Activated CD8-positive, alpha-beta memory T cell treated with anti-CD3 and anti-CD28 coated beads, Interleukin-2, amount 10 ng/mL, durations not matched to agents 7 days and 5 days (primary cell): ENCODE measurements around the gene FOSL2. TPM values are rescaled to one million over a fixed set of nuclear protein-coding genes. Genes with fewer than 3 reads are reported as not detected.

Experiments
- ATAC-seq: fragments of 150-1000 bp; cut with Tn5 transposase; one replicate; pipeline ENCODE4 v1.10.0; 2021; ENCODE audit warnings: moderate library complexity
- CTCF ChIA-PET: fragments of 350-600 bp; sonication (Branson Sonifier 250); formaldehyde crosslinking; loops from one replicate; lab custom pipeline; 2021; ENCODE audit warnings: antibody characterized with exemption; lab: Charles Lee
- DNase-seq: peaks from one replicate; pipeline ENCODE4 v3.0.0-alpha.2; 2020
- H3K27ac Mint-ChIP-seq: one replicate; pipeline ENCODE4 v1.8.0; 2021; ENCODE audit warnings: mild to moderate bottlenecking, mixed read lengths
- H3K27me3 Mint-ChIP-seq: one replicate; pipeline ENCODE4 v1.8.0; 2021; ENCODE audit warnings: mixed read lengths
- H3K36me3 Mint-ChIP-seq: one replicate; pipeline ENCODE4 v1.8.0; 2021; ENCODE audit warnings: mild to moderate bottlenecking, mixed read lengths
- H3K4me1 Mint-ChIP-seq: one replicate; pipeline ENCODE4 v1.8.0; 2021; ENCODE audit warnings: mixed read lengths
- H3K4me3 Mint-ChIP-seq: one replicate; pipeline ENCODE4 v1.8.0; 2021; ENCODE audit warnings: mild to moderate bottlenecking, moderate library complexity, mixed read lengths
- H3K9me3 Mint-ChIP-seq: one replicate; pipeline ENCODE4 v1.8.0; 2022; ENCODE audit warnings: low read depth, mixed read lengths
- total RNA-seq, 2 experiments: library from RNA; stranded (reverse); gene quantifications; one replicate each; pipeline ENCODE4 v1.2.3, GENCODE V29; 2021

The FOSL2 gene
- total RNA-seq, 2 experiments from 2014 or later: 56.2 to 75.7 TPM

- CTCF ChIA-PET: interaction anchor here (1.3 to 2.3 kb wide), 4 partner anchors 12 to 606 kb away, joined by 3 to 11 read pairs (median 8); no protein-coding TSS in a partner anchor
- H3K4me1 Mint-ChIP-seq: peaks cover 63% of the 10 kb centered on the region
- DNase-seq (no peak), ATAC-seq (no peak)
- H3K27ac Mint-ChIP-seq: peak overlapping the region; percentile 94
- H3K9me3 Mint-ChIP-seq: no peaks in the 10 kb centered on the region
- H3K36me3 Mint-ChIP-seq: no peaks in the 10 kb centered on the region
- no peak overlapping the region for H3K4me3 Mint-ChIP-seq
- no peaks in the 10 kb centered on the region for H3K27me3 Mint-ChIP-seq
These were observed 32.5 kb upstream of the FOSL2 start for GRCh38 chr2:28360058-28360717.

GRCh38 chr2:28360718-28361293, 31.9 kb upstream of the FOSL2 start:
- DNase-seq (no peak), ATAC-seq (no peak)
- Mint-ChIP-seq H3K27ac (peak overlapping the region; percentile 94), H3K4me1 (peaks cover 69% of the 10 kb centered on the region), H3K36me3 (no peaks in the 10 kb centered on the region), H3K4me3 (no peak overlapping the region), H3K27me3 (no peaks in the 10 kb centered on the region), H3K9me3 (no peaks in the 10 kb centered on the region)
- CTCF ChIA-PET: interaction anchor here (1.3 to 2.3 kb wide), 3 partner anchors 13 to 607 kb away, joined by 3 to 11 read pairs (median 11); no protein-coding TSS in a partner anchor

- Mint-ChIP-seq H3K4me3 (no peak overlapping the region), H3K36me3 (no peaks in the 10 kb centered on the region), H3K9me3 (no peaks in the 10 kb centered on the region), H3K27me3 (no peaks in the 10 kb centered on the region), H3K4me1 (peaks cover 82% of the 10 kb centered on the region), H3K27ac (no peak overlapping the region)
- CTCF ChIA-PET: interaction anchor here (1.1 to 1.3 kb wide), 2 partner anchors 20 to 29 kb away, joined by 3 to 4 read pairs; no protein-coding TSS in a partner anchor
- no peak for DNase-seq
- ATAC-seq: no peak
These were observed 30.5 kb upstream of the FOSL2 start for GRCh38 chr2:28361991-28362710.

- CTCF ChIA-PET: interaction anchor here (1.3 kb wide), 1 partner anchor 19 kb away, joined by 4 read pairs; no protein-coding TSS in a partner anchor
- Mint-ChIP-seq H3K27ac (no peak overlapping the region), H3K4me3 (no peak overlapping the region), H3K9me3 (no peaks in the 10 kb centered on the region), H3K4me1 (peaks cover 87% of the 10 kb centered on the region), H3K27me3 (no peaks in the 10 kb centered on the region), H3K36me3 (no peaks in the 10 kb centered on the region)
- no peak for DNase-seq
- no peak for ATAC-seq
These were observed 29.6 kb upstream of the FOSL2 start for GRCh38 chr2:28362991-28363521.

- Mint-ChIP-seq H3K9me3 (no peaks in the 10 kb centered on the region), H3K27ac (no peak overlapping the region), H3K4me1 (peaks cover 81% of the 10 kb centered on the region), H3K27me3 (no peaks in the 10 kb centered on the region), H3K4me3 (no peak overlapping the region), H3K36me3 (no peaks in the 10 kb centered on the region)
- ATAC-seq: no peak
- DNase-seq: no peak
- CTCF ChIA-PET: interaction anchor here (1.2 kb wide), 1 partner anchor 92 kb away, joined by 3 read pairs; no protein-coding TSS in a partner anchor
These were observed 28.9 kb upstream of the FOSL2 start for GRCh38 chr2:28363686-28364280.

- no peaks in the 10 kb centered on the region for H3K9me3 Mint-ChIP-seq
- DNase-seq (no peak), ATAC-seq (no peak)
- H3K4me3 Mint-ChIP-seq: no peak overlapping the region
- H3K36me3 Mint-ChIP-seq: no peaks in the 10 kb centered on the region
- H3K27me3 Mint-ChIP-seq: no peaks in the 10 kb centered on the region
- H3K27ac Mint-ChIP-seq: no peak overlapping the region
- peaks cover 73% of the 10 kb centered on the region for H3K4me1 Mint-ChIP-seq
- CTCF ChIA-PET: interaction anchor here (1.0 to 1.2 kb wide), 2 partner anchors 14 to 93 kb away, joined by 3 read pairs; no protein-coding TSS in a partner anchor
These were observed 28.0 kb upstream of the FOSL2 start for GRCh38 chr2:28364610-28365009.

GRCh38 chr2:28365158-28365557, 27.5 kb upstream of the FOSL2 start:
- H3K27ac Mint-ChIP-seq: peak overlapping the region; percentile 3
- H3K4me1 Mint-ChIP-seq: peaks cover 68% of the 10 kb centered on the region
- CTCF ChIA-PET: interaction anchor here (1.0 to 1.2 kb wide), 2 partner anchors 15 to 94 kb away, joined by 3 read pairs; no protein-coding TSS in a partner anchor
- no peaks in the 10 kb centered on the region for H3K36me3 Mint-ChIP-seq
- ATAC-seq (no peak), DNase-seq (no peak)
- no peak overlapping the region for H3K4me3 Mint-ChIP-seq
- H3K9me3 Mint-ChIP-seq: no peaks in the 10 kb centered on the region
- H3K27me3 Mint-ChIP-seq: no peaks in the 10 kb centered on the region

- ATAC-seq: no peak
- Mint-ChIP-seq H3K27ac (peak overlapping the region; percentile 95), H3K27me3 (no peaks in the 10 kb centered on the region), H3K4me1 (peaks cover 58% of the 10 kb centered on the region), H3K36me3 (no peaks in the 10 kb centered on the region), H3K9me3 (no peaks in the 10 kb centered on the region), H3K4me3 (peak overlapping the region; percentile 50)
- DNase-seq: no peak
- CTCF ChIA-PET: interaction anchor here (0.9 to 1.6 kb wide), 3 partner anchors 10 to 25 kb away, joined by 3 to 7 read pairs (median 3); no protein-coding TSS in a partner anchor
These were observed 26.5 kb upstream of the FOSL2 start for GRCh38 chr2:28366149-28366495.

- H3K9me3 Mint-ChIP-seq: no peaks in the 10 kb centered on the region
- H3K27ac Mint-ChIP-seq: peak overlapping the region; percentile 95
- peak; percentile 88 for DNase-seq
- ATAC-seq: peak; percentile 93
- CTCF ChIA-PET: interaction anchor here (0.9 to 1.6 kb wide), 3 partner anchors 9 to 24 kb away, joined by 3 to 7 read pairs (median 3); no protein-coding TSS in a partner anchor
- H3K4me3 Mint-ChIP-seq: peak overlapping the region; percentile 50
- H3K36me3 Mint-ChIP-seq: no peaks in the 10 kb centered on the region
- H3K27me3 Mint-ChIP-seq: no peaks in the 10 kb centered on the region
- H3K4me1 Mint-ChIP-seq: peaks cover 55% of the 10 kb centered on the region
These were observed 26.0 kb upstream of the FOSL2 start for GRCh38 chr2:28366496-28367282.

- H3K27me3 Mint-ChIP-seq: peaks cover 6% of the 10 kb centered on the region
- ATAC-seq: no peak
- H3K36me3 Mint-ChIP-seq: no peaks in the 10 kb centered on the region
- no peaks in the 10 kb centered on the region for H3K9me3 Mint-ChIP-seq
- CTCF ChIA-PET: no interaction called here
- DNase-seq: no peak
- peaks cover 46% of the 10 kb centered on the region for H3K4me1 Mint-ChIP-seq
- no peak overlapping the region for H3K4me3 Mint-ChIP-seq
- H3K27ac Mint-ChIP-seq: peak overlapping the region; percentile 95
These were observed 24.8 kb upstream of the FOSL2 start for GRCh38 chr2:28367667-28368356.

GRCh38 chr2:28368357-28368798, 24.3 kb upstream of the FOSL2 start:
- no peaks in the 10 kb centered on the region for H3K36me3 Mint-ChIP-seq
- H3K27me3 Mint-ChIP-seq: peaks cover 11% of the 10 kb centered on the region
- H3K9me3 Mint-ChIP-seq: no peaks in the 10 kb centered on the region
- no peak for DNase-seq
- H3K27ac Mint-ChIP-seq: peak overlapping the region; percentile 54
- peaks cover 42% of the 10 kb centered on the region for H3K4me1 Mint-ChIP-seq
- H3K4me3 Mint-ChIP-seq: no peak overlapping the region
- CTCF ChIA-PET: no interaction called here
- no peak for ATAC-seq

- DNase-seq: no peak
- Mint-ChIP-seq H3K9me3 (no peaks in the 10 kb centered on the region), H3K4me3 (no peak overlapping the region), H3K27me3 (peaks cover 15% of the 10 kb centered on the region), H3K36me3 (no peaks in the 10 kb centered on the region), H3K4me1 (peaks cover 35% of the 10 kb centered on the region), H3K27ac (peak overlapping the region; percentile 57)
- ATAC-seq: no peak
- CTCF ChIA-PET: interaction anchor here (1.2 kb wide), 1 partner anchor 9 kb away, joined by 4 read pairs; no protein-coding TSS in a partner anchor
These were observed 23.3 kb upstream of the FOSL2 start for GRCh38 chr2:28369358-28369757.
